ENCODE measurements around the gene SLC38A4. TPM values are rescaled to one million over a fixed set of nuclear protein-coding genes. Genes with fewer than 3 reads are reported as not detected.

Gene SLC38A4
- total RNA-seq, 1 experiment from 2014 or later = not detected

DNA sequence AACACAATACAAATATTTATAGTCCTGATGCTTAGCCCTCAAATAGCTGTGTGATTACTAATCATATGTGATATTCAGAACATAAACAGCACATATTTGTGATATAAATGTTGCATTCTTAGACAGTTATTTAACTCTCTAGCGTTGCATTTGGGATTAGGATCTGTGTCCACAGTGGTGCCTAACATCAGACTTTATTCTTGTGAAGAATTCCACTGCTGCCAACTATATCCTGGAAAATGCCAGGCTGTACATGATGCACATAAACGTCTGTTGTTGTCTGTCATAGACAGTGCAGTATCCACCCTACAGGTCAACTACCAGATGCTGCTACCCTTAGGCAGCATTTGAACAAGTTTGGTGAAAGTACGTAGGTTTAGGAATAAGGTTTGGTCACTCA lies 39.0 kb downstream of the SLC38A4 start:
- Histone ChIP-seq H3K4me1 (ENCODE audit: control insufficient read depth in 1 of 2, insufficient read depth in 2 of 2, low read length in 2 of 2) (no peaks in the 10 kb centered on the region), H3K79me2 (ENCODE audit: insufficient read depth, low read length) (no peaks in the 10 kb centered on the region), H2AFZ (ENCODE audit: low read depth, low read length, poor library complexity, severe bottlenecking) (no peak overlapping the region), H3K36me3 (ENCODE audit: control insufficient read depth in 1 of 2, insufficient read depth in 2 of 2, low read length in 2 of 2) (no peaks in the 10 kb centered on the region), H3K27me3 (ENCODE audit: insufficient read depth, low read length) (no peaks in the 10 kb centered on the region), H3K9ac (ENCODE audit: low read length) (no peak overlapping the region), H3K9me3 (ENCODE audit: control insufficient read depth in 1 of 2, insufficient read depth in 1 of 2, low read depth in 1 of 2, low read length in 2 of 2) (no peaks in the 10 kb centered on the region), H3K4me2 (ENCODE audit: low read length) (no peak overlapping the region), H3K27ac (ENCODE audit: low read depth, low read length) (no peak overlapping the region), H3K4me3 (replicated peaks in 1 of 2; ENCODE audit: low read depth in 1 of 2, low read length in 2 of 2) (no peak overlapping the region), H3K9me2 (ENCODE audit: insufficient read depth) (no peaks in the 10 kb centered on the region), H4K20me1 (ENCODE audit: insufficient read depth) (no peaks in the 10 kb centered on the region)
- BruUV-seq (replicated peaks) = no TSS peak
- CTCF ChIA-PET = no interaction called here
- POLR2A ChIA-PET = no interaction called here
- TF ChIP-seq TCF7L2 (IDR thresholded peaks at IDR 0.05; ENCODE audit: borderline replicate concordance, extremely low read depth, insufficient read depth, insufficient read length) = no peak
- TF ChIP-seq, protein P1, sequence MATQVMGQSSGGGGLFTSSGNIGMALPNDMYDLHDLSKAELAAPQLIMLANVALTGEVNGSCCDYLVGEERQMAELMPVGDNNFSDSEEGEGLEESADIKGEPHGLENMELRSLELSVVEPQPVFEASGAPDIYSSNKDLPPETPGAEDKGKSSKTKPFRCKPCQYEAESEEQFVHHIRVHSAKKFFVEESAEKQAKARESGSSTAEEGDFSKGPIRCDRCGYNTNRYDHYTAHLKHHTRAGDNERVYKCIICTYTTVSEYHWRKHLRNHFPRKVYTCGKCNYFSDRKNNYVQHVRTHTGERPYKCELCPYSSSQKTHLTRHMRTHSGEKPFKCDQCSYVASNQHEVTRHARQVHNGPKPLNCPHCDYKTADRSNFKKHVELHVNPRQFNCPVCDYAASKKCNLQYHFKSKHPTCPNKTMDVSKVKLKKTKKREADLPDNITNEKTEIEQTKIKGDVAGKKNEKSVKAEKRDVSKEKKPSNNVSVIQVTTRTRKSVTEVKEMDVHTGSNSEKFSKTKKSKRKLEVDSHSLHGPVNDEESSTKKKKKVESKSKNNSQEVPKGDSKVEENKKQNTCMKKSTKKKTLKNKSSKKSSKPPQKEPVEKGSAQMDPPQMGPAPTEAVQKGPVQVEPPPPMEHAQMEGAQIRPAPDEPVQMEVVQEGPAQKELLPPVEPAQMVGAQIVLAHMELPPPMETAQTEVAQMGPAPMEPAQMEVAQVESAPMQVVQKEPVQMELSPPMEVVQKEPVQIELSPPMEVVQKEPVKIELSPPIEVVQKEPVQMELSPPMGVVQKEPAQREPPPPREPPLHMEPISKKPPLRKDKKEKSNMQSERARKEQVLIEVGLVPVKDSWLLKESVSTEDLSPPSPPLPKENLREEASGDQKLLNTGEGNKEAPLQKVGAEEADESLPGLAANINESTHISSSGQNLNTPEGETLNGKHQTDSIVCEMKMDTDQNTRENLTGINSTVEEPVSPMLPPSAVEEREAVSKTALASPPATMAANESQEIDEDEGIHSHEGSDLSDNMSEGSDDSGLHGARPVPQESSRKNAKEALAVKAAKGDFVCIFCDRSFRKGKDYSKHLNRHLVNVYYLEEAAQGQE (IDR thresholded peaks at IDR 0.05; ENCODE audit: low read depth) = no peak
- TF ChIP-seq CBX3 (IDR thresholded peaks at IDR 0.05; ENCODE audit: low read depth) = no peak
- no peak for TF ChIP-seq CEBPB (IDR thresholded peaks at IDR 0.05; ENCODE audit: low read depth)
- TF ChIP-seq, protein P2, sequence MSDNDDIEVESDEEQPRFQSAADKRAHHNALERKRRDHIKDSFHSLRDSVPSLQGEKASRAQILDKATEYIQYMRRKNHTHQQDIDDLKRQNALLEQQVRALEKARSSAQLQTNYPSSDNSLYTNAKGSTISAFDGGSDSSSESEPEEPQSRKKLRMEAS (IDR thresholded peaks at IDR 0.05) = no peak
- TF ChIP-seq, protein P3, sequence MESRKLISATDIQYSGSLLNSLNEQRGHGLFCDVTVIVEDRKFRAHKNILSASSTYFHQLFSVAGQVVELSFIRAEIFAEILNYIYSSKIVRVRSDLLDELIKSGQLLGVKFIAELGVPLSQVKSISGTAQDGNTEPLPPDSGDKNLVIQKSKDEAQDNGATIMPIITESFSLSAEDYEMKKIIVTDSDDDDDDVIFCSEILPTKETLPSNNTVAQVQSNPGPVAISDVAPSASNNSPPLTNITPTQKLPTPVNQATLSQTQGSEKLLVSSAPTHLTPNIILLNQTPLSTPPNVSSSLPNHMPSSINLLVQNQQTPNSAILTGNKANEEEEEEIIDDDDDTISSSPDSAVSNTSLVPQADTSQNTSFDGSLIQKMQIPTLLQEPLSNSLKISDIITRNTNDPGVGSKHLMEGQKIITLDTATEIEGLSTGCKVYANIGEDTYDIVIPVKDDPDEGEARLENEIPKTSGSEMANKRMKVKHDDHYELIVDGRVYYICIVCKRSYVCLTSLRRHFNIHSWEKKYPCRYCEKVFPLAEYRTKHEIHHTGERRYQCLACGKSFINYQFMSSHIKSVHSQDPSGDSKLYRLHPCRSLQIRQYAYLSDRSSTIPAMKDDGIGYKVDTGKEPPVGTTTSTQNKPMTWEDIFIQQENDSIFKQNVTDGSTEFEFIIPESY (IDR thresholded peaks at IDR 0.05; ENCODE audit: extremely low read depth, insufficient replicate concordance, low read length) = no peak
- no peak for TF ChIP-seq ZNF274 (IDR thresholded peaks at IDR 0.05; ENCODE audit: low read depth, low read length)
- no peak for TF ChIP-seq SP1 (IDR thresholded peaks at IDR 0.05; ENCODE audit: low read depth)
- TF ChIP-seq, protein P4, sequence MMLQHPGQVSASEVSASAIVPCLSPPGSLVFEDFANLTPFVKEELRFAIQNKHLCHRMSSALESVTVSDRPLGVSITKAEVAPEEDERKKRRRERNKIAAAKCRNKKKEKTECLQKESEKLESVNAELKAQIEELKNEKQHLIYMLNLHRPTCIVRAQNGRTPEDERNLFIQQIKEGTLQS (IDR thresholded peaks at IDR 0.05) = no peak
- TF ChIP-seq EGR1 (IDR thresholded peaks at IDR 0.05; ENCODE audit: low read depth) = no peak
- no peak for TF ChIP-seq JUND (IDR thresholded peaks at IDR 0.05)
- TF ChIP-seq EZH2 (IDR thresholded peaks at IDR 0.05) = no peak
- no peak for TF ChIP-seq SRF (IDR thresholded peaks at IDR 0.05; ENCODE audit: low read depth)
- no peak for TF ChIP-seq RAD21 (IDR thresholded peaks at IDR 0.05; ENCODE audit: low read depth)
- TF ChIP-seq SIN3A (IDR thresholded peaks at IDR 0.05; ENCODE audit: low read depth) = no peak
- no peak for TF ChIP-seq YY1 (IDR thresholded peaks at IDR 0.05; ENCODE audit: extremely low read depth, insufficient replicate concordance, low read depth, low read length)
- no peak for TF ChIP-seq POLR2AphosphoS5 (IDR thresholded peaks at IDR 0.05; ENCODE audit: low read depth, low read length)
- intact Hi-C loops (cut with micrococcal nuclease) = no loop called here
- ATAC-seq (no peak), DNase-seq (ENCODE audit: low read depth, low spot score) (no peak)
- RAD21 ChIA-PET (ENCODE audit: low non-redundant PET in 1 of 2, low total read pairs in 2 of 2, uncharacterized antibody in 2 of 2, unreplicated experiment in 2 of 2) = no interaction called here

Data from HCT116 (cell line).